ENCODE measurements around the gene WASL.

GRCh38 chr7:123792547-123792946 is 43.7 kb upstream of the WASL start:
- TF ChIP-seq CTCF (IDR thresholded peaks at IDR 0.05) (no peak), POLR2AphosphoS5 (IDR thresholded peaks at IDR 0.05) (no peak), POLR2A (IDR thresholded peaks at IDR 0.05) (no peak)
